Retinal pigment epithelial cell (primary cell): Measurements from ENCODE around the gene DIP2B.

Experiments used
- DNase-seq: peaks from one replicate; pipeline ENCODE4 v3.0.0-alpha.2; 2010; ENCODE audit warnings: low read depth
- H3K4me3 ChIP-seq: 2 replicates; pipeline ENCODE4 v1.5.1; 2011; ENCODE audit warnings: mild to moderate bottlenecking, low read length, control low read depth, moderate library complexity
- TF ChIP-seq, protein P1 (sequence below): conservative IDR thresholded peaks from 2 replicates; pipeline ENCODE4 v1.5.1; 2011; ENCODE audit warnings: low read depth, low read length, control low read depth, inconsistent platforms

The DIP2B gene

GRCh38 chr12:50715174-50715573 is 210.4 kb downstream of the DIP2B start:
- TF ChIP-seq, protein P1, sequence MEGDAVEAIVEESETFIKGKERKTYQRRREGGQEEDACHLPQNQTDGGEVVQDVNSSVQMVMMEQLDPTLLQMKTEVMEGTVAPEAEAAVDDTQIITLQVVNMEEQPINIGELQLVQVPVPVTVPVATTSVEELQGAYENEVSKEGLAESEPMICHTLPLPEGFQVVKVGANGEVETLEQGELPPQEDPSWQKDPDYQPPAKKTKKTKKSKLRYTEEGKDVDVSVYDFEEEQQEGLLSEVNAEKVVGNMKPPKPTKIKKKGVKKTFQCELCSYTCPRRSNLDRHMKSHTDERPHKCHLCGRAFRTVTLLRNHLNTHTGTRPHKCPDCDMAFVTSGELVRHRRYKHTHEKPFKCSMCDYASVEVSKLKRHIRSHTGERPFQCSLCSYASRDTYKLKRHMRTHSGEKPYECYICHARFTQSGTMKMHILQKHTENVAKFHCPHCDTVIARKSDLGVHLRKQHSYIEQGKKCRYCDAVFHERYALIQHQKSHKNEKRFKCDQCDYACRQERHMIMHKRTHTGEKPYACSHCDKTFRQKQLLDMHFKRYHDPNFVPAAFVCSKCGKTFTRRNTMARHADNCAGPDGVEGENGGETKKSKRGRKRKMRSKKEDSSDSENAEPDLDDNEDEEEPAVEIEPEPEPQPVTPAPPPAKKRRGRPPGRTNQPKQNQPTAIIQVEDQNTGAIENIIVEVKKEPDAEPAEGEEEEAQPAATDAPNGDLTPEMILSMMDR, result no peak
- H3K4me3 ChIP-seq, result no peak overlapping the region
- no peak for DNase-seq

GRCh38 chr12:50718760-50719159 is 214.0 kb downstream of the DIP2B start:
- DNase-seq, result no peak
- TF ChIP-seq, protein P1, result no peak
- no peak overlapping the region for H3K4me3 ChIP-seq

DNA sequence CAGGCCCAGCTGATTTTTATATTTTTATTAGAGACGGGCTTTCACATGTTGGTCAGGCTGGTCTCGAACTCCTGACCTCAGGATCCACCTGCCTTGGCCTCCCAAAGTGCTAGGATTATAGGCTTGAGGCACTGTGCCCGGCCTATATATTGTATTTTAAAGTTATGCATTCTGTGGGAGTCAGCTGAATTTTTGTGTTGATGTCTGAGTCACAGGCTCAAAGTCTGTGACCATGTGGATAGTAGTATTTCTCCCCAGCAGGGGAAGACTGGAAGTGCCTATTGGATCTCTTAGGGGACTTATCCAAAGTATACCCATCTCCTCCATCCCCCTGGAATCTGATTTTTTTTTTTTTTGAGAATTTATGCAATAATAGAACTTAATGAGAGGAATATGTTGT is 215.3 kb downstream of the DIP2B start:
- DNase-seq, result no peak
- TF ChIP-seq, protein P1, result no peak
- no peak overlapping the region for H3K4me3 ChIP-seq

GRCh38 chr12:50720501-50720900 is 215.7 kb downstream of the DIP2B start:
- TF ChIP-seq, protein P1, result no peak
- DNase-seq, result no peak

GRCh38 chr12:50723865-50724264 is 219.1 kb downstream of the DIP2B start:
- no peak for DNase-seq
- TF ChIP-seq, protein P1, result no peak

More at GRCh38 chr12:50720501-50720900, 215.7 kb downstream of the DIP2B start:
- no peak overlapping the region for H3K4me3 ChIP-seq

DNA sequence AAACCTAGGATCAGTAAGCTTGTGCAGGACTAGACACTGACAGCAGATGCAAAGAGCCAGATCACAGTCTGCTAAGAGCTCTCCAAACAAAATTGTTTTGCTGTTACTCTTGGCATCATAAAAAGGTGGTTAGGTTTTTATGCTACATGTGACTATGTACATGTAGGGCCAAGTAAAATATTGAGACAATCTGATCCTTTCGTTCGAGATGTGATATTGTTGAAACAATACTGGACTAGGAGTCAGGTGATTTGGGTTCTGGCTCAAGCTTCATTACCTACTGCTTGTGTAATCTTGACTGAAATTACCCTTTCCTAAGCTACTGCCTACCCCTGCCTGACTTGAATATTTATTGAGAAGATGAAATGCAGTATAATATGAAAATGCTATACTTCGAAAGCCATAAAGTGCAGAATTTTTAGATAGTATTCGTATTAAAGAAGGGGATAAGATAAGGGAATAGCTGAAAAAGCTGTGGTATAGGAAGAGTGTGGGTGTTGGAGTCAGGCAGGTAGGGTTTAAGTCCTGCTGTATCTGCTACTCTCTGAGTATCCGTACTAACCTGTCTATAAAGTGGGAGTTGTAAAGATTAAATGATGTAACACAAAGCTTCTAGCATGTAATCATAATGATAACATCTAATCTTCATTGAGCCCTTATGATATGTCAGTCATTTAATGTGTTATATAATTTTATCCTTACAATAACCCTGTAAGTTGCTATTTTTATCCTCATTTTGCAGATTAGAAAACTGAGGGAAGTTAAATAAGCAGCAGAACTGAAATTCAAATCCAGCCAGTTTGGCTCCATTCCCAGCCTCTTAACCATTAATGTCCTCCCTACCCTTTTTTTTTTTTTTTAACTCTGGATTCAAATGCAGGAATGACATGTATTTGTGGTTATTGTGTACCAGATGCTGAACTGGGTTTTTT is 220.5 kb downstream of the DIP2B start:
- DNase-seq, result no peak
- TF ChIP-seq, protein P1, result no peak
- no peak overlapping the region for H3K4me3 ChIP-seq

More at GRCh38 chr12:50723865-50724264, 219.1 kb downstream of the DIP2B start:
- no peak overlapping the region for H3K4me3 ChIP-seq

GRCh38 chr12:50727466-50727865 is 222.7 kb downstream of the DIP2B start:
- no peak overlapping the region for H3K4me3 ChIP-seq

More at GRCh38 chr12:50727466-50727865, 222.7 kb downstream of the DIP2B start:
- TF ChIP-seq, protein P1, result no peak
- DNase-seq, result no peak
